CD14-positive monocyte (primary cell): ENCODE results near the gene CALML3. TPM values are rescaled to one million over a fixed set of nuclear protein-coding genes. Genes with fewer than 3 reads are reported as not detected.

Experiments
- DNase-seq, 3 donors: peaks; one replicate each; pipeline ENCODE4 v3.0.0-alpha.2; 2011 to 2022
- H2AFZ ChIP-seq: 2 replicates; pipeline ENCODE4 v1.6.0; 2012; ENCODE audit warnings: mild to moderate bottlenecking, low read depth, low read length, inconsistent platforms; ENCODE audit not compliant: insufficient read depth, poor library complexity, severe bottlenecking
- H3K27ac ChIP-seq, 2 donors: 1 replicate in 1 of 2; 2 replicates in 1 of 2; pipeline ENCODE4 v1.5.1; 2012 to 2013; ENCODE audit warnings: low read length in 2 of 2, control low read depth in 1 of 2, inconsistent platforms in 1 of 2, low read depth in 1 of 2, mild to moderate bottlenecking in 1 of 2
- H3K27me3 ChIP-seq, 2 donors: one replicate each; pipeline versions ENCODE4 v1.6.0 to v1.6.1; 2011 to 2013; ENCODE audit warnings: low read length in 2 of 2; ENCODE audit not compliant: control insufficient read depth in 2 of 2, insufficient read depth in 2 of 2
- H3K36me3 ChIP-seq, 2 donors: replicated peaks in 1 of 2; 1 replicate in 1 of 2; 2 replicates in 1 of 2; pipeline versions ENCODE4 v1.5.1 to v1.6.1; 2012 to 2013; ENCODE audit warnings: low read length in 2 of 2, control low read depth in 1 of 2, inconsistent platforms in 1 of 2, mild to moderate bottlenecking in 1 of 2; ENCODE audit not compliant: insufficient read depth in 2 of 2, control insufficient read depth in 1 of 2
- H3K4me1 ChIP-seq, 2 donors: 1 replicate in 1 of 2; 2 replicates in 1 of 2; pipeline versions ENCODE4 v1.5.1 to v1.6.1; 2012 to 2013; ENCODE audit warnings: low read length in 2 of 2, control low read depth in 1 of 2, inconsistent platforms in 1 of 2, mild to moderate bottlenecking in 1 of 2, moderate library complexity in 1 of 2; ENCODE audit not compliant: insufficient read depth in 2 of 2, control insufficient read depth in 1 of 2
- H3K4me2 ChIP-seq: replicated peaks from 2 replicates; pipeline ENCODE3; 2012; ENCODE audit warnings: low read length, moderate library complexity, mild to moderate bottlenecking; ENCODE audit not compliant: poor library complexity, severe bottlenecking; ENCODE audit errors: extremely low read depth
- H3K4me3 ChIP-seq, 3 experiments: fragments of 200-600 bp in 1 of 3; sonication (generic) in 1 of 3; replicated peaks in 1 of 3; 1 replicate in 2 of 3; 2 replicates in 1 of 3; pipeline ENCODE4 v1.5.1; 2011 to 2013; ENCODE audit warnings: low read length in 3 of 3, mild to moderate bottlenecking in 3 of 3, control low read depth in 2 of 3, low read depth in 2 of 3, inconsistent platforms in 1 of 3, moderate library complexity in 1 of 3
- H3K79me2 ChIP-seq: 2 replicates; pipeline ENCODE4 v1.6.0; 2012; ENCODE audit warnings: mild to moderate bottlenecking, control low read depth, inconsistent platforms, low read length, moderate library complexity; ENCODE audit not compliant: insufficient read depth
- H3K9ac ChIP-seq: 2 replicates; pipeline ENCODE4 v1.6.0; 2017; ENCODE audit warnings: low read length, mild to moderate bottlenecking; ENCODE audit not compliant: insufficient read depth, poor library complexity, severe bottlenecking
- H3K9me3 ChIP-seq, 2 donors: replicated peaks in 1 of 2; 1 replicate in 1 of 2; 2 replicates in 1 of 2; pipeline versions ENCODE4 v1.5.1 to v1.6.1; 2012 to 2013; ENCODE audit warnings: low read length in 2 of 2, control low read depth in 1 of 2; ENCODE audit not compliant: control insufficient read depth in 1 of 2, insufficient read depth in 1 of 2
- H4K20me1 ChIP-seq: 2 replicates; pipeline ENCODE4 v1.6.0; 2012; ENCODE audit warnings: mild to moderate bottlenecking, low read length, control low read depth, moderate library complexity; ENCODE audit not compliant: insufficient read depth
- H3K27ac Mint-ChIP-seq, 7 donors: one replicate each; pipeline ENCODE4 v1.8.0; 2020; ENCODE audit warnings: mild to moderate bottlenecking in 7 of 7, mixed read lengths in 7 of 7, moderate library complexity in 6 of 7, inconsistent platforms in 2 of 7
- H3K27me3 Mint-ChIP-seq, 3 donors: one replicate each; pipeline ENCODE4 v1.8.0; 2021 to 2022; ENCODE audit warnings: low read depth in 3 of 3, mild to moderate bottlenecking in 3 of 3, mixed read lengths in 3 of 3, moderate library complexity in 3 of 3, inconsistent platforms in 1 of 3
- H3K36me3 Mint-ChIP-seq, 2 donors: one replicate each; pipeline ENCODE4 v1.8.0; 2020; ENCODE audit warnings: mixed read lengths in 2 of 2, inconsistent platforms in 1 of 2, mild to moderate bottlenecking in 1 of 2
- H3K4me1 Mint-ChIP-seq: one replicate; pipeline ENCODE4 v1.8.0; 2020; ENCODE audit warnings: mild to moderate bottlenecking, mixed read lengths
- H3K4me3 Mint-ChIP-seq, 2 donors: one replicate each; pipeline ENCODE4 v1.8.0; 2020; ENCODE audit warnings: mild to moderate bottlenecking in 2 of 2, mixed read lengths in 2 of 2, moderate library complexity in 1 of 2
- H3K9me3 Mint-ChIP-seq, 7 donors: one replicate each; pipeline ENCODE4 v1.8.0; 2020 to 2022; ENCODE audit warnings: mixed read lengths in 7 of 7, mild to moderate bottlenecking in 6 of 7, moderate library complexity in 6 of 7, inconsistent platforms in 2 of 7
- CTCF ChIP-seq: fragments of 200-600 bp; IDR thresholded peaks from one replicate; pipeline ENCODE4 v1.8.0; 2022; ENCODE audit warnings: antibody characterized with exemption, mild to moderate bottlenecking
- WGBS: methylation state at CpG from one replicate; pipeline ENCODE4 v1.1.5; 2013; ENCODE audit warnings: missing lambda C conversion rate; ENCODE audit not compliant: insufficient coverage; 5-methylcytosine and 5-hydroxymethylcytosine counted together
- intact Hi-C, 2 donors: fragments of 100-400 bp; cut with micrococcal nuclease; formaldehyde crosslinking; loops; one replicate each; pipeline versions ENCODE4 v1.15.0 to v1.15.1; 2023
- polyA plus RNA-seq, 3 donors: library from polyadenylated mRNA; depleted of rRNA in 1 of 3; unstranded in 2 of 3; stranded (reverse) in 1 of 3; fragments of 300-500 nt in 2 of 3; fragments of >200 nt in 1 of 3; fragmentation: Illumina TruSeq in 2 of 3; gene quantifications; 1 replicate in 2 of 3; 2 replicates in 1 of 3; pipeline ENCODE4 v1.2.3, GENCODE V29; 2012 to 2021

The CALML3 gene
- polyA plus RNA-seq, 3 donors, result not detected

DNA sequence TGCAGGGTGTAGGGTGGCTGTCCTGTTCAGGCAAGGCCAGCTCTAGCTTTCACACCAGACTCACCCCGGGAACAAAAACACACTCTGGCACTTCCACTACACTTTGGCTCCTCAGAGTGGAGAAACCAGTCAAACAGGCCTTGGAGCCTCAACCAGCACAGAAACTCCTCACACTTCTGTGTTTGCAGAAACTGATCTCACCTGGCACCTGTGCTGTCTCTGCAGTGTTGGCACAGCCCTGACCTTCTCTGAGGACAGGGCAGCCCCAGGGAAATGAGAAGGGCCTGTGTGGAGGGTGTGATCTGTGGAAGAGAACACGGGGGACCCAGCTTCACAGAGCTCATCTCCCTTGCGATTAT, 21.3 kb upstream of the CALML3 start:
- H3K79me2 ChIP-seq, result no peaks in the 10 kb centered on the region
- TF ChIP-seq CTCF, result no peak
- H3K36me3 Mint-ChIP-seq, result no peaks in the 10 kb centered on the region
- no peaks in the 10 kb centered on the region for H3K27me3 ChIP-seq
- no peak overlapping the region for H3K4me2 ChIP-seq
- no peaks in the 10 kb centered on the region for H3K4me1 Mint-ChIP-seq
- H2AFZ ChIP-seq, result no peak overlapping the region
- no peaks in the 10 kb centered on the region for H3K4me1 ChIP-seq
- H3K36me3 ChIP-seq, result no peaks in the 10 kb centered on the region
- no peak overlapping the region for H3K9ac ChIP-seq
- intact Hi-C loops, result no loop called here
- H3K4me3 Mint-ChIP-seq, result no peak overlapping the region
- no peaks in the 10 kb centered on the region for H3K9me3 Mint-ChIP-seq
- H3K9me3 ChIP-seq, result no peaks in the 10 kb centered on the region
- no peak overlapping the region for H3K4me3 ChIP-seq
- WGBS, result no CpG with 5 or more reads among the region's 3 CpGs
- no peaks in the 10 kb centered on the region for H4K20me1 ChIP-seq
- peaks cover 3% of the 10 kb centered on the region in 3 donors for H3K27me3 Mint-ChIP-seq
- no peak overlapping the region for H3K27ac Mint-ChIP-seq
- DNase-seq, result no peak
- no peak overlapping the region for H3K27ac ChIP-seq

GRCh38 chr10:5504146-5505072, 20.4 kb upstream of the CALML3 start:
- H2AFZ ChIP-seq, result no peak overlapping the region
- peaks cover 2 to 3% (median 3%) of the 10 kb centered on the region in 3 donors for H3K27me3 Mint-ChIP-seq
- no peaks in the 10 kb centered on the region for H3K9me3 ChIP-seq
- H3K4me2 ChIP-seq, result no peak overlapping the region
- no peak overlapping the region for H3K9ac ChIP-seq
- H3K4me3 Mint-ChIP-seq, result no peak overlapping the region
- H3K27me3 ChIP-seq, result no peaks in the 10 kb centered on the region
- no peaks in the 10 kb centered on the region for H3K9me3 Mint-ChIP-seq
- H3K79me2 ChIP-seq, result no peaks in the 10 kb centered on the region
- 79% methylated on average over 12 of the region's 18 CpGs for WGBS
- TF ChIP-seq CTCF, result no peak
- H3K36me3 ChIP-seq, result no peaks in the 10 kb centered on the region
- DNase-seq, result no peak
- no peaks in the 10 kb centered on the region for H3K36me3 Mint-ChIP-seq
- H3K4me1 ChIP-seq, result no peaks in the 10 kb centered on the region
- intact Hi-C loops, result no loop called here
- no peaks in the 10 kb centered on the region for H3K4me1 Mint-ChIP-seq
- H3K27ac ChIP-seq, result no peak overlapping the region
- H3K27ac Mint-ChIP-seq, result peak overlapping the region in 1 of 7 donors; percentile 63
- no peak overlapping the region for H3K4me3 ChIP-seq
- no peaks in the 10 kb centered on the region for H4K20me1 ChIP-seq
